Liver (tissue), 9 donors: ENCODE measurements around the gene RAB27A. TPM values are rescaled to one million over a fixed set of nuclear protein-coding genes. Genes with fewer than 3 reads are reported as not detected.
A peak's percentile ranks its signal among the peaks of the same experiment; 100 is the strongest.
"Not testable (repeated sequence)": the region's sequence is repeated elsewhere in the genome, so short reads cannot be mapped to it uniquely, and the experiment has no call there.

ENCODE experiments used
- DNase-seq: peaks from one replicate; pipeline ENCODE4 v3.0.0-alpha.2; 2017; ENCODE audit warnings: low spot score
- H3K27ac ChIP-seq, 2 donors: one replicate each; pipeline ENCODE4 v1.7.0; 2013; ENCODE audit warnings: inconsistent platforms in 2 of 2, low read length in 2 of 2, control low read depth in 1 of 2, low read depth in 1 of 2, mild to moderate bottlenecking in 1 of 2
- H3K27me3 ChIP-seq, 4 donors: one replicate each; pipeline versions ENCODE4 v1.6.1 to v1.7.0; 2013; ENCODE audit warnings: low read length in 3 of 4, inconsistent platforms in 1 of 4, mild to moderate bottlenecking in 1 of 4, moderate library complexity in 1 of 4; ENCODE audit not compliant: control insufficient read depth in 4 of 4, insufficient read depth in 4 of 4
- H3K36me3 ChIP-seq, 4 donors: one replicate each; pipeline versions ENCODE4 v1.6.1 to v1.7.0; 2013; ENCODE audit warnings: low read length in 3 of 4, mild to moderate bottlenecking in 3 of 4, low read depth in 1 of 4, moderate library complexity in 1 of 4; ENCODE audit not compliant: control insufficient read depth in 4 of 4, insufficient read depth in 3 of 4
- H3K4me1 ChIP-seq, 4 donors: one replicate each; pipeline versions ENCODE4 v1.6.1 to v1.7.0; 2013; ENCODE audit warnings: low read length in 3 of 4, mild to moderate bottlenecking in 3 of 4, moderate library complexity in 1 of 4; ENCODE audit not compliant: control insufficient read depth in 4 of 4, insufficient read depth in 4 of 4
- H3K4me3 ChIP-seq, 3 donors: one replicate each; pipeline versions ENCODE4 v1.6.1 to v1.7.0; 2013; ENCODE audit warnings: low read length in 3 of 3, control low read depth in 1 of 3, low read depth in 1 of 3, mild to moderate bottlenecking in 1 of 3
- H3K9ac ChIP-seq, 2 donors: one replicate each; pipeline ENCODE4 v1.7.0; 2013; ENCODE audit warnings: low read length in 2 of 2, mild to moderate bottlenecking in 2 of 2, moderate library complexity in 2 of 2, control low read depth in 1 of 2, low read depth in 1 of 2
- H3K9me3 ChIP-seq, 4 donors: one replicate each; pipeline versions ENCODE4 v1.6.1 to v1.7.0; 2013; ENCODE audit warnings: low read length in 3 of 4; ENCODE audit not compliant: control insufficient read depth in 4 of 4
- EGR1 ChIP-seq, 2 donors: IDR thresholded peaks; 2 replicates each; pipeline ENCODE4 v1.6.1; 2016 to 2018; ENCODE audit warnings: antibody characterized with exemption in 2 of 2, low read depth in 2 of 2
- FOXA1 ChIP-seq: IDR thresholded peaks from 2 replicates; pipeline ENCODE4 v1.6.1; 2016; ENCODE audit warnings: antibody characterized with exemption
- GABPA ChIP-seq, 2 donors: IDR thresholded peaks in 1 of 2; conservative IDR thresholded peaks in 1 of 2; 2 replicates each; pipeline ENCODE4 v1.6.1; 2016; ENCODE audit warnings: antibody characterized with exemption in 2 of 2, mild to moderate bottlenecking in 1 of 2, moderate library complexity in 1 of 2
- HNF4A ChIP-seq, 2 donors: conservative IDR thresholded peaks; 2 replicates each; pipeline ENCODE4 v1.6.1; 2016; ENCODE audit warnings: antibody characterized with exemption in 2 of 2, mild to moderate bottlenecking in 2 of 2
- JUND ChIP-seq, 2 donors: IDR thresholded peaks; 2 replicates each; pipeline ENCODE4 v1.6.1; 2016; ENCODE audit warnings: antibody characterized with exemption in 2 of 2
- NR2F2 ChIP-seq: IDR thresholded peaks from 2 replicates; pipeline ENCODE4 v1.6.1; 2016; ENCODE audit warnings: antibody characterized with exemption
- RAD21 ChIP-seq, 2 donors: IDR thresholded peaks; 2 replicates each; pipeline ENCODE4 v1.6.1; 2016; ENCODE audit warnings: antibody characterized with exemption in 2 of 2, mild to moderate bottlenecking in 2 of 2
- RXRA ChIP-seq, 2 donors: IDR thresholded peaks; 2 replicates each; pipeline ENCODE4 v1.6.1; 2017 to 2018; ENCODE audit warnings: antibody characterized with exemption in 2 of 2, mild to moderate bottlenecking in 1 of 2
- SP1 ChIP-seq: IDR thresholded peaks from 2 replicates; pipeline ENCODE4 v1.6.1; 2018; ENCODE audit warnings: antibody characterized with exemption, mild to moderate bottlenecking
- TAF1 ChIP-seq: conservative IDR thresholded peaks from 2 replicates; pipeline ENCODE4 v1.6.1; 2016; ENCODE audit warnings: antibody characterized with exemption, mild to moderate bottlenecking
- YY1 ChIP-seq: IDR thresholded peaks from 2 replicates; pipeline ENCODE4 v1.6.1; 2016; ENCODE audit warnings: antibody characterized with exemption, mild to moderate bottlenecking
- WGBS: extraction: QIAGEN DNeasy Blood & Tissue Kit; methylation state at CpG from one replicate; pipeline ENCODE4 v1.1.7; 2013; 5-methylcytosine and 5-hydroxymethylcytosine counted together
- polyA plus RNA-seq, 2 donors: library from polyadenylated mRNA; stranded (reverse) in 1 of 2; unstranded in 1 of 2; fragments of 200-250 nt in 1 of 2; fragments of >200 nt in 1 of 2; fragmentation: Nextera tagmentation in 1 of 2; extraction: Ambion mirVana in 1 of 2; gene quantifications; one replicate each; pipeline versions ENCODE4 v1.2.1 to v1.2.3, GENCODE V29; 2013 to 2015
- total RNA-seq, 2 donors: library from RNA; depleted of rRNA; stranded (reverse); fragments of >200 nt; gene quantifications; one replicate each; pipeline ENCODE4 v1.2.3, GENCODE V29; 2014
- TF ChIP-seq, protein P1 (sequence below): IDR thresholded peaks from 2 replicates; pipeline ENCODE4 v1.6.1; 2016; ENCODE audit warnings: antibody characterized with exemption
- TF ChIP-seq, protein P2 (sequence below): IDR thresholded peaks from 2 replicates; pipeline ENCODE4 v1.6.1; 2016; ENCODE audit warnings: antibody characterized with exemption, mild to moderate bottlenecking
- TF ChIP-seq, protein P3 (sequence below): IDR thresholded peaks from 2 replicates; pipeline ENCODE4 v1.6.1; 2016; ENCODE audit warnings: antibody characterized with exemption
- TF ChIP-seq, protein P4 (sequence below): IDR thresholded peaks from 2 replicates; pipeline ENCODE4 v1.6.1; 2016; ENCODE audit warnings: antibody characterized with exemption
- TF ChIP-seq, protein P5 (sequence below): fragments of 150-350 bp; IDR thresholded peaks from 2 replicates; pipeline ENCODE4 v1.5.1; 2017; ENCODE audit warnings: improper control_type of control experiment, low read depth, low read length; ENCODE audit not compliant: missing input control
- donor health status: healthy.
- donor health status: healthy.
- donor health status: healthy.
- donor health status: healthy.
- donor health status: healthy.

The RAB27A gene
- total and polyA plus RNA-seq, 4 donors, result 6.4 to 30.8 (median 24.9) TPM

DNA sequence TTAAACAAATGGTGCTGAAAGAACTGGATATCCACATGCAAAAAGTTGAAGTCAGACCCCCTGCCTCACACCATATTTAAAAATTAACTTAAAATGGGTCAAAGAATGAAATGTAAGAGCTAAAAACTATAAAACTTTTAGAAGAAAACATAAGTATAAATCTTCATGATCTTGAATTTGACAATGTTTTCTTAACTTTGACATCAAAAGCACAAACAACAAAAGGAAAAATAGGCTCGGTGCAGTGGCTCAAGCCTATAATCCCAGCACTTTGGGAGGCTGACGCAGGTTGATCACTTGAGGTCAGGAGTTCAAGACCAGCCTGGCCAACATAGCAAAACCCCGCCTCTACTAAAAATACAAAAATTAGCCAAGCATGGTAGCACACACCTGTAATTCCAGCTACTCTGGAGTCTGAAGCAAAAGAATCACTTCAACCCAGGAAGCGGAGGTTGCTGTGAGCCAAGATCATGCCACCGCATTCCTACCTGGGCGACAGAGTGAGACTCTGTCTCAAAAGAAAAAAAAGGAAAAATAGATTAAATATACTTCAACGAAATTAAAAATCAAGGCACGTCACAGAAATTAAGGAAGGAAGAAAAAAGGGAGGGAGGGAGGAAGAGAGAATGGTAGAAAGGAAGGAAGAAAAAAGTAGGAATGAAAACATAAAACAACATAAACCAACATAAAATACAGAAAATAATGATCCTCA lies 1.5 kb downstream of the RAB27A start:
- Histone ChIP-seq H3K4me3 (peak overlapping the region; percentile 74 to 96 (median 82)), H3K9me3 (no peaks in the 10 kb centered on the region), H3K27ac (peak overlapping the region in 1 of 2 donors; percentile 96), H3K27me3 (no peaks in the 10 kb centered on the region), H3K4me1 (peaks cover 0 to 11% (median 7%) of the 10 kb centered on the region in 4 donors), H3K9ac (peak overlapping the region in 1 of 2 donors; percentile 94), H3K36me3 (no peaks in the 10 kb centered on the region)
- TF ChIP-seq NR2F2, result no peak
- TF ChIP-seq, protein P1, sequence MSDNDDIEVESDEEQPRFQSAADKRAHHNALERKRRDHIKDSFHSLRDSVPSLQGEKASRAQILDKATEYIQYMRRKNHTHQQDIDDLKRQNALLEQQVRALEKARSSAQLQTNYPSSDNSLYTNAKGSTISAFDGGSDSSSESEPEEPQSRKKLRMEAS, result no peak
- TF ChIP-seq JUND (IDR thresholded peaks at IDR 0.05), result no peak
- TF ChIP-seq TAF1, result no peak
- TF ChIP-seq RAD21 (IDR thresholded peaks at IDR 0.05), result no peak
- TF ChIP-seq GABPA (IDR thresholded peaks at IDR 0.05 in 1 of 2, conservative IDR thresholded peaks at IDR 0.05 in 1 of 2), result no peak
- no peak for TF ChIP-seq YY1
- no peak for DNase-seq
- 85% methylated on average over 8 of the region's 8 CpGs for WGBS

DNA sequence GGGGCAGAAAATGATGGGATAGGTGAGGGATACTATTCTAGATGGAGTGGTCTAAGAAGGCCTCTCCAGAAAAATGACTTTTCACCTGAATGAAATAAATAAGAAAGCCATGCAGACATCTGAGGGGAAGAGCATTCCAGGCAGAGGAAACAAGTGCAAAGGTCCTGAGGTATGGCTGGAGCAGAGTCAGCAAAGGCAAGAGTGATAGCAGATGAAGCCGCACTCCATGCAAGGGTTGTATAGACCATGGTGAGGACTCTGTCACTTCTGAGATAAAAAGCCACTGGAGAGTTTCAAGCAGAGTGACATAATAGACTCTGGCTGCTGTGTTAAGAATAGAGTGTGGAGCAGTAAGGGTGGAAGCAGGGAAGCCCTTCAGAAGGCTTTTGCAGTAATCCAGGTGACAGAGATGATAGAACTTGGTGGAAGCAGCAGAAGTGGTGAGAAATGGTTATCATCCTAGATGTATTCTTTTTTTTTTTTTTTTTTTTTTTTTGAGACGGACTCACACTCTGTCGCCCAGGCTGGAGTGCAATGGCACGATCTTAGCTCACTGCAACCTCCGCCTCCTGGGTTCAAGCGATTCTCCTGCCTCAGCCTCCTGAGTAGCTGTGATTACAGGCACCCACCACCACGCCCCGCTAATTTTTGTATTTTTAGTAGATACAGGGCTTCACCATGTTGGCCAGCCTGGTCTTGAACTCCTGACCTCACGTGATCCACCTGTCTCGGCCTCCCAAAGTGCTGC lies 3.0 kb downstream of the RAB27A start:
- H3K9ac ChIP-seq, H3K27ac ChIP-seq, H3K4me3 ChIP-seq, H3K27me3 ChIP-seq, DNase-seq, H3K36me3 ChIP-seq, H3K9me3 ChIP-seq: not testable (repeated sequence)
- peaks cover 0 to 11% (median 7%) of the 10 kb centered on the region in 4 donors for H3K4me1 ChIP-seq
- 96% methylated on average over 10 of the region's 10 CpGs for WGBS

DNA sequence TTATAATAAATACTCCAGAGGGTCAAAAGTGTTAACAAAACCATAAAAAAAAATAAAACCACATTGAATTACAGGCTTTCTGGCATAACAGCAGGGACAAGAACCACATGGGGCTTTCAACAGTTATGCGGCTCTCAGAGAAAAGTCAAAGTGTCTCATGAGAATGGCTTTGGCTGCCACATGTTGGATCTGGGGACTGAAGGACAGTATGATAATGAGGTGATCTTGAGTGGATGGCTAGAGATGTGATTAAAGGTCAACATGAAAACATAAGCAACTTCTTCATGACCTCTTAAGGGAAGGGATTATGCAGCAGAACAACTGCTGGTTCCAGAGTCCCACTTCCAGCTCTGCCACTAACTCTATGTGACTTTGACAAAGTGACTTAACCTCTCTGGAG lies 5.2 kb downstream of the RAB27A start:
- H3K36me3 ChIP-seq, result no peaks in the 10 kb centered on the region
- H3K27ac ChIP-seq, result no peak overlapping the region
- no peak overlapping the region for H3K9ac ChIP-seq
- no peak overlapping the region for H3K4me3 ChIP-seq
- TF ChIP-seq YY1 (no peak), RXRA (IDR thresholded peaks at IDR 0.05) (no peak), HNF4A (conservative IDR thresholded peaks at IDR 0.05) (no peak), FOXA1 (no peak), SP1 (no peak), RAD21 (IDR thresholded peaks at IDR 0.05) (no peak), EGR1 (IDR thresholded peaks at IDR 0.05; ENCODE audit: low read depth in 2 of 2) (no peak), NR2F2 (no peak), GABPA (IDR thresholded peaks at IDR 0.05 in 1 of 2, conservative IDR thresholded peaks at IDR 0.05 in 1 of 2) (no peak)
- TF ChIP-seq, protein P2, sequence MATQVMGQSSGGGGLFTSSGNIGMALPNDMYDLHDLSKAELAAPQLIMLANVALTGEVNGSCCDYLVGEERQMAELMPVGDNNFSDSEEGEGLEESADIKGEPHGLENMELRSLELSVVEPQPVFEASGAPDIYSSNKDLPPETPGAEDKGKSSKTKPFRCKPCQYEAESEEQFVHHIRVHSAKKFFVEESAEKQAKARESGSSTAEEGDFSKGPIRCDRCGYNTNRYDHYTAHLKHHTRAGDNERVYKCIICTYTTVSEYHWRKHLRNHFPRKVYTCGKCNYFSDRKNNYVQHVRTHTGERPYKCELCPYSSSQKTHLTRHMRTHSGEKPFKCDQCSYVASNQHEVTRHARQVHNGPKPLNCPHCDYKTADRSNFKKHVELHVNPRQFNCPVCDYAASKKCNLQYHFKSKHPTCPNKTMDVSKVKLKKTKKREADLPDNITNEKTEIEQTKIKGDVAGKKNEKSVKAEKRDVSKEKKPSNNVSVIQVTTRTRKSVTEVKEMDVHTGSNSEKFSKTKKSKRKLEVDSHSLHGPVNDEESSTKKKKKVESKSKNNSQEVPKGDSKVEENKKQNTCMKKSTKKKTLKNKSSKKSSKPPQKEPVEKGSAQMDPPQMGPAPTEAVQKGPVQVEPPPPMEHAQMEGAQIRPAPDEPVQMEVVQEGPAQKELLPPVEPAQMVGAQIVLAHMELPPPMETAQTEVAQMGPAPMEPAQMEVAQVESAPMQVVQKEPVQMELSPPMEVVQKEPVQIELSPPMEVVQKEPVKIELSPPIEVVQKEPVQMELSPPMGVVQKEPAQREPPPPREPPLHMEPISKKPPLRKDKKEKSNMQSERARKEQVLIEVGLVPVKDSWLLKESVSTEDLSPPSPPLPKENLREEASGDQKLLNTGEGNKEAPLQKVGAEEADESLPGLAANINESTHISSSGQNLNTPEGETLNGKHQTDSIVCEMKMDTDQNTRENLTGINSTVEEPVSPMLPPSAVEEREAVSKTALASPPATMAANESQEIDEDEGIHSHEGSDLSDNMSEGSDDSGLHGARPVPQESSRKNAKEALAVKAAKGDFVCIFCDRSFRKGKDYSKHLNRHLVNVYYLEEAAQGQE, result no peak
- TF ChIP-seq, protein P3, sequence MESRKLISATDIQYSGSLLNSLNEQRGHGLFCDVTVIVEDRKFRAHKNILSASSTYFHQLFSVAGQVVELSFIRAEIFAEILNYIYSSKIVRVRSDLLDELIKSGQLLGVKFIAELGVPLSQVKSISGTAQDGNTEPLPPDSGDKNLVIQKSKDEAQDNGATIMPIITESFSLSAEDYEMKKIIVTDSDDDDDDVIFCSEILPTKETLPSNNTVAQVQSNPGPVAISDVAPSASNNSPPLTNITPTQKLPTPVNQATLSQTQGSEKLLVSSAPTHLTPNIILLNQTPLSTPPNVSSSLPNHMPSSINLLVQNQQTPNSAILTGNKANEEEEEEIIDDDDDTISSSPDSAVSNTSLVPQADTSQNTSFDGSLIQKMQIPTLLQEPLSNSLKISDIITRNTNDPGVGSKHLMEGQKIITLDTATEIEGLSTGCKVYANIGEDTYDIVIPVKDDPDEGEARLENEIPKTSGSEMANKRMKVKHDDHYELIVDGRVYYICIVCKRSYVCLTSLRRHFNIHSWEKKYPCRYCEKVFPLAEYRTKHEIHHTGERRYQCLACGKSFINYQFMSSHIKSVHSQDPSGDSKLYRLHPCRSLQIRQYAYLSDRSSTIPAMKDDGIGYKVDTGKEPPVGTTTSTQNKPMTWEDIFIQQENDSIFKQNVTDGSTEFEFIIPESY, result no peak
- TF ChIP-seq, protein P4, sequence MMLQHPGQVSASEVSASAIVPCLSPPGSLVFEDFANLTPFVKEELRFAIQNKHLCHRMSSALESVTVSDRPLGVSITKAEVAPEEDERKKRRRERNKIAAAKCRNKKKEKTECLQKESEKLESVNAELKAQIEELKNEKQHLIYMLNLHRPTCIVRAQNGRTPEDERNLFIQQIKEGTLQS, result no peak
- TF ChIP-seq, protein P5, sequence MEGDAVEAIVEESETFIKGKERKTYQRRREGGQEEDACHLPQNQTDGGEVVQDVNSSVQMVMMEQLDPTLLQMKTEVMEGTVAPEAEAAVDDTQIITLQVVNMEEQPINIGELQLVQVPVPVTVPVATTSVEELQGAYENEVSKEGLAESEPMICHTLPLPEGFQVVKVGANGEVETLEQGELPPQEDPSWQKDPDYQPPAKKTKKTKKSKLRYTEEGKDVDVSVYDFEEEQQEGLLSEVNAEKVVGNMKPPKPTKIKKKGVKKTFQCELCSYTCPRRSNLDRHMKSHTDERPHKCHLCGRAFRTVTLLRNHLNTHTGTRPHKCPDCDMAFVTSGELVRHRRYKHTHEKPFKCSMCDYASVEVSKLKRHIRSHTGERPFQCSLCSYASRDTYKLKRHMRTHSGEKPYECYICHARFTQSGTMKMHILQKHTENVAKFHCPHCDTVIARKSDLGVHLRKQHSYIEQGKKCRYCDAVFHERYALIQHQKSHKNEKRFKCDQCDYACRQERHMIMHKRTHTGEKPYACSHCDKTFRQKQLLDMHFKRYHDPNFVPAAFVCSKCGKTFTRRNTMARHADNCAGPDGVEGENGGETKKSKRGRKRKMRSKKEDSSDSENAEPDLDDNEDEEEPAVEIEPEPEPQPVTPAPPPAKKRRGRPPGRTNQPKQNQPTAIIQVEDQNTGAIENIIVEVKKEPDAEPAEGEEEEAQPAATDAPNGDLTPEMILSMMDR, result no peak
- TF ChIP-seq, protein P1, result no peak
- H3K4me1 ChIP-seq, result peaks cover 0 to 6% (median 3%) of the 10 kb centered on the region in 4 donors
- H3K27me3 ChIP-seq, result no peaks in the 10 kb centered on the region
- 91% methylated on average over 1 of the region's 1 CpG for WGBS
- DNase-seq, result no peak
- no peaks in the 10 kb centered on the region for H3K9me3 ChIP-seq
